Measurements from ENCODE around the gene GTF2H1. TPM values are rescaled to one million over a fixed set of nuclear protein-coding genes. Genes with fewer than 3 reads are reported as not detected.
A peak's percentile ranks its signal among the peaks of the same experiment; 100 is the strongest.

GTF2H1 gene
- total and polyA plus RNA-seq, 9 of the 15 experiments (the other 6 are each of a cell fraction or from before 2014, with no cell fraction given) = 56.9 to 126 (median 92.1) TPM

DNA sequence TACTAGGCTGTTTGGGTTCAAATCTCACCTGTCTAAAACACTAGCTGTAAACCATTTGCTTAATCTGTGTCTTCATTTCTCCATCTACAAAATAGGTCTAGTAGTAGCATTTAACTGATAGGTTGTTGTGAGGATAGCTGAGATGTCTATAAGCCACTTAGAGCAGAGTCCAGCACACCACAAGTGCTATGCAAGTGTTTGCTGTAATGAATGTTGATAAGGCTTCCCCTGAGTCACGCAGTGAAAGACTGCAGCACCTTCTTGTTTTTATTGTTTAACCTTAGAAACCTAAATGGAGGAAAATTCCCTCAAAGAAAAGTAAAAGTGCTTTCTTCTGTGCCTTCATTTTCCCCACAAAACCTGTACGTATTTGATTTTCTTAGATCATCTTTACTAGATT is 48.9 kb downstream of the GTF2H1 start (continued):
- TF ChIP-seq, protein P1, sequence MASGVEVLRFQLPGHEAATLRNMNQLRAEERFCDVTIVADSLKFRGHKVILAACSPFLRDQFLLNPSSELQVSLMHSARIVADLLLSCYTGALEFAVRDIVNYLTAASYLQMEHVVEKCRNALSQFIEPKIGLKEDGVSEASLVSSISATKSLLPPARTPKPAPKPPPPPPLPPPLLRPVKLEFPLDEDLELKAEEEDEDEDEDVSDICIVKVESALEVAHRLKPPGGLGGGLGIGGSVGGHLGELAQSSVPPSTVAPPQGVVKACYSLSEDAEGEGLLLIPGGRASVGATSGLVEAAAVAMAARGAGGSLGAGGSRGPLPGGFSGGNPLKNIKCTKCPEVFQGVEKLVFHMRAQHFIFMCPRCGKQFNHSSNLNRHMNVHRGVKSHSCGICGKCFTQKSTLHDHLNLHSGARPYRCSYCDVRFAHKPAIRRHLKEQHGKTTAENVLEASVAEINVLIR (CRISPR knock-in tag; IDR thresholded peaks at IDR 0.05) = no peak
- TF ChIP-seq HIVEP1 (CRISPR knock-in tag; IDR thresholded peaks at IDR 0.05) = no peak

DNA sequence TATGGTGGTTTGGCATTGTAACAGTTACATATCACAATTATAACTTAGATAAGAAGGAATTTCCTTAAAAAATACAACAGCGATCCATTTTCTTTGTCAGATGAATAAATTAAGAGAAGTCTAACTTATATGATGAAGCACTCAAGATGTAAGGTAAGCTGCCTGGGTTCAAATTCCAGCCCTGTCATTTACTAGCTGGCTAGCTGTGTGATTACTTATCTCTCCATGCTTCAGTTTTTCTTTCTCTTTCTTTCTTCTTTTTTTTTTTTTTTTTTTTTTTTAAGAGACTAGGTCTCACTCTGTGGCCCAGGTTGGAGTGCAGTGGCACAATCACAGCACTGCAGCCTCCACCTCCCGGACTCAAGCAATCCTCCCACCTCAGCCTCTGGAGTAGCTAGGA is 49.8 kb downstream of the GTF2H1 start:
- in situ Hi-C loops (cut with MboI) = no loop called here
- no peaks in the 10 kb centered on the region for H3K79me2 ChIP-seq (ENCODE audit: control insufficient read depth, insufficient read depth, low read length)
- no peaks in the 10 kb centered on the region for H3K9me1 ChIP-seq (ENCODE audit: control insufficient read depth, insufficient read depth, low read length)
- no peak overlapping the region for H3K4me2 ChIP-seq (ENCODE audit: insufficient read depth, low read length)
- H3K36me3 ChIP-seq (ENCODE audit: control insufficient read depth, insufficient read depth, low read length) = peaks cover 8% of the 10 kb centered on the region; the same call in 1 of the 3 replicates
- no TSS peak for BruUV-seq (replicated peaks)
- no peaks in the 10 kb centered on the region for H3K9me3 ChIP-seq (replicated peaks; ENCODE audit: control insufficient read depth, insufficient read depth, low read depth, low read length)
- H2AFZ ChIP-seq (ENCODE audit: low read depth, low read length) = no peak overlapping the region
- ATAC-seq (no peak), FAIRE-seq (no peak), DNase-seq (ENCODE audit: extremely low read depth in 1 of 4, low spot score in 3 of 4) (no peak)
- WGBS (ENCODE audit: insufficient coverage, low coverage, missing lambda C conversion rate) = 70% methylated on average over 2 of the region's 2 CpGs
- POLR2A ChIA-PET = interaction anchor here (1.3 to 5.1 kb wide), 2 partner anchors 11 to 22 kb away, joined by 5 to 21 read pairs; partner anchors contain the start of gene LDHA
- intact Hi-C loops (cut with micrococcal nuclease) = no loop called here
- no peak overlapping the region for H3K27ac ChIP-seq (ENCODE audit: extremely low read depth, low read depth, low read length)
- peaks cover 0 to 7% of the 10 kb centered on the region in 2 experiments; a peak in 2 of 5 replicates for H3K4me1 ChIP-seq (replicated peaks in 1 of 2; ENCODE audit: control insufficient read depth in 2 of 2, insufficient read depth in 2 of 2, low read length in 2 of 2)
- no peak overlapping the region for H3K4me3 ChIP-seq
- H4K20me1 ChIP-seq (replicated peaks; ENCODE audit: control insufficient read depth, insufficient read depth, low read length) = no peaks in the 10 kb centered on the region
- TF ChIP-seq JUND (IDR thresholded peaks at IDR 0.05; ENCODE audit: borderline replicate concordance, low read depth, low read length) = no peak
- no peak for TF ChIP-seq JUND (tag; IDR thresholded peaks at IDR 0.05; ENCODE audit: borderline replicate concordance, low read depth, low read length)
- no peak for TF ChIP-seq SP1 (CRISPR knock-in tag; IDR thresholded peaks at IDR 0.05)
- TF ChIP-seq LCOR (CRISPR knock-in tag; IDR thresholded peaks at IDR 0.05) = no peak
- TF ChIP-seq ZNF253 (CRISPR knock-in tag; conservative IDR thresholded peaks at IDR 0.05) = no peak
- TF ChIP-seq GATA2 (CRISPR knock-in tag; IDR thresholded peaks at IDR 0.05) = no peak
- peak; percentile 38; the same call in 1 of the 2 replicates for TF ChIP-seq ZNF384 (IDR thresholded peaks at IDR 0.05; ENCODE audit: low read depth, low read length)
- TF ChIP-seq CBX2 (IDR thresholded peaks at IDR 0.05; ENCODE audit: insufficient read depth, low read length, poor library complexity, severe bottlenecking) = no peak
- TF ChIP-seq ZNF212 (CRISPR knock-in tag; IDR thresholded peaks at IDR 0.05) = no peak
- no peaks in the 10 kb centered on the region for H3K27me3 ChIP-seq (ENCODE audit: control insufficient read depth in 2 of 2, insufficient read depth in 2 of 2, low read length in 2 of 2)
- H3K9ac ChIP-seq (ENCODE audit: insufficient read depth in 1 of 2, low read depth in 2 of 2, low read length in 2 of 2) = no peak overlapping the region
- CTCF ChIA-PET (ENCODE audit: low intra/inter-chr PET ratio) = no interaction called here

All from K562 (cell line).